Muscle of arm (tissue), 14 donors: ENCODE results near the gene EIF2A. TPM values are rescaled to one million over a fixed set of nuclear protein-coding genes. Genes with fewer than 3 reads are reported as not detected.
A peak's percentile ranks its signal among the peaks of the same experiment; 100 is the strongest.
"Not testable (repeated sequence)": the region's sequence is repeated elsewhere in the genome, so short reads cannot be mapped to it uniquely, and the experiment has no call there.

Source experiments
- DNase-seq: peaks from one replicate; pipeline ENCODE4 v3.0.0-alpha.2; 2013
- long read RNA-seq, 11 donors: transcript quantifications; one replicate each; lab custom pipeline, GENCODE V29; 2026
- polyA plus RNA-seq, 12 donors: library from polyadenylated mRNA; unstranded; fragments of 120-200 nt; gene quantifications; one replicate each; pipeline ENCODE4 v1.2.1, GENCODE V29; 2013; ENCODE audit not compliant: insufficient read length in 12 of 12

The EIF2A gene
- polyA plus RNA-seq: 100 to 1,000 TPM in 11 of 12 donors, not detected in 1; 131 to 243 (median 173) TPM
- long read RNA-seq, donor 1, transcript EIF2A-203 (14 exons, 2,198 nt): major isoform, 5 of 70 reads
- long read RNA-seq, donor 1, partial matches to known transcripts: 47 of 70 reads
- long read RNA-seq, donor 1, other reads (novel, unspliced or antisense): 10 of 70 reads
- long read RNA-seq, donor 2, transcript EIF2A-203 (14 exons, 2,198 nt): major isoform, 26 of 68 reads
- long read RNA-seq, donor 2, partial matches to known transcripts: 37 of 68 reads
- long read RNA-seq, donor 2, other reads (novel, unspliced or antisense): 0 of 68 reads
- long read RNA-seq, donor 3, transcript EIF2A-203 (14 exons, 2,198 nt): major isoform, 9 of 19 reads
- long read RNA-seq, donor 3, partial matches to known transcripts: 5 of 19 reads
- long read RNA-seq, donor 3, other reads (novel, unspliced or antisense): 0 of 19 reads
- long read RNA-seq, donor 4, transcript EIF2A-203 (14 exons, 2,198 nt): major isoform, 9 of 12 reads
- long read RNA-seq, donor 4, partial matches to known transcripts: 0 of 12 reads
- long read RNA-seq, donor 4, other reads (novel, unspliced or antisense): 0 of 12 reads
- long read RNA-seq, donor 5, transcript EIF2A-203 (14 exons, 2,198 nt): major isoform, 17 of 48 reads
- long read RNA-seq, donor 5, partial matches to known transcripts: 12 of 48 reads
- long read RNA-seq, donor 5, other reads (novel, unspliced or antisense): 14 of 48 reads
- long read RNA-seq, donor 6, transcript EIF2A-203 (14 exons, 2,198 nt): major isoform, 9 of 34 reads
- long read RNA-seq, donor 6, partial matches to known transcripts: 23 of 34 reads
- long read RNA-seq, donor 6, other reads (novel, unspliced or antisense): 0 of 34 reads
- long read RNA-seq, donor 7, transcript EIF2A-203 (14 exons, 2,198 nt): major isoform, 10 of 14 reads
- long read RNA-seq, donor 7, partial matches to known transcripts: 0 of 14 reads
- long read RNA-seq, donor 7, other reads (novel, unspliced or antisense): 0 of 14 reads
- long read RNA-seq, donor 8, transcript EIF2A-203 (14 exons, 2,198 nt): major isoform, 22 of 40 reads
- long read RNA-seq, donor 8, partial matches to known transcripts: 16 of 40 reads
- long read RNA-seq, donor 8, other reads (novel, unspliced or antisense): 0 of 40 reads
- long read RNA-seq, donor 9, transcript EIF2A-203 (14 exons, 2,198 nt): major isoform, 9 of 26 reads
- long read RNA-seq, donor 9, partial matches to known transcripts: 11 of 26 reads
- long read RNA-seq, donor 9, other reads (novel, unspliced or antisense): 0 of 26 reads
- long read RNA-seq, donor 10, transcript EIF2A-203 (14 exons, 2,198 nt): major isoform, 17 of 37 reads
- long read RNA-seq, donor 10, partial matches to known transcripts: 16 of 37 reads
- long read RNA-seq, donor 10, other reads (novel, unspliced or antisense): 0 of 37 reads
- long read RNA-seq, donor 11, transcript EIF2A-210 (6 exons, 1,010 nt): minor isoform, 6 of 35 reads
- long read RNA-seq, donor 11, transcript EIF2A-203 (14 exons, 2,198 nt): major isoform, 20 of 35 reads
- long read RNA-seq, donor 11, partial matches to known transcripts: 7 of 35 reads
- long read RNA-seq, donor 11, other reads (novel, unspliced or antisense): 0 of 35 reads

GRCh38 chr3:150546226-150547044, at the start of gene EIF2A, which contains the start of gene SERP1:
Gene EIF2A (plus strand): TSS chr3:150546787. CDS start chr3:150546803, 16 bp downstream.
Gene SERP1 (minus strand): TSS chr3:150546496. CDS start chr3:150546135, 361 bp downstream.
- peak; percentile 100 for DNase-seq

- no peak for DNase-seq
Measured at GRCh38 chr3:150497956-150498355, 48.6 kb upstream of the EIF2A start.

- DNase-seq: not testable (repeated sequence)
Measured at GRCh38 chr3:150500960-150501359, 45.6 kb upstream of the EIF2A start.

- DNase-seq: no peak
Measured at GRCh38 chr3:150503402-150504099, 43.0 kb upstream of the EIF2A start.

- no peak for DNase-seq
Measured at GRCh38 chr3:150504483-150504882, 42.1 kb upstream of the EIF2A start.

- no peak for DNase-seq
Measured at GRCh38 chr3:150508401-150508800, 38.2 kb upstream of the EIF2A start.

GRCh38 chr3:150509780-150510179, 36.8 kb upstream of the EIF2A start:
- no peak for DNase-seq

- no peak for DNase-seq
Measured at GRCh38 chr3:150511122-150511821, 35.3 kb upstream of the EIF2A start.

- no peak for DNase-seq
Measured at GRCh38 chr3:150515210-150515609, 31.4 kb upstream of the EIF2A start.

GRCh38 chr3:150519026-150519425, 27.6 kb upstream of the EIF2A start:
- DNase-seq: no peak

GRCh38 chr3:150520408-150520807, 26.2 kb upstream of the EIF2A start:
- no peak for DNase-seq

- no peak for DNase-seq
Measured at GRCh38 chr3:150521463-150521862, 25.1 kb upstream of the EIF2A start.

GRCh38 chr3:150523538-150523937, 23.0 kb upstream of the EIF2A start:
- DNase-seq: no peak

- no peak for DNase-seq
Measured at GRCh38 chr3:150527464-150528255, 18.9 kb upstream of the EIF2A start.

- no peak for DNase-seq
Measured at GRCh38 chr3:150528354-150528797, 18.2 kb upstream of the EIF2A start.

GRCh38 chr3:150531775-150532174, 14.8 kb upstream of the EIF2A start:
- no peak for DNase-seq

GRCh38 chr3:150535204-150535603, 11.4 kb upstream of the EIF2A start:
- no peak for DNase-seq
